GM18511 (cell line): ENCODE data around the gene IGF2.

ENCODE experiments used
- ATAC-seq: cut with Tn5 transposase; IDR thresholded peaks from one replicate; pipeline ENCODE4 v1.9.1; 2021; ENCODE audit warnings: mild to moderate bottlenecking, moderate library complexity; ENCODE audit not compliant: unreplicated experiment

Gene IGF2

GRCh38 chr11:2104524-2105440 is 34.4 kb downstream of the IGF2 start:
- ATAC-seq: no peak

GRCh38 chr11:2103668-2104523 is 35.3 kb downstream of the IGF2 start:
- no peak for ATAC-seq

- ATAC-seq: no peak
Measured at GRCh38 chr11:2102883-2103213, 36.3 kb downstream of the IGF2 start.

- ATAC-seq: no peak
Measured at GRCh38 chr11:2102132-2102882, 36.9 kb downstream of the IGF2 start.

DNA sequence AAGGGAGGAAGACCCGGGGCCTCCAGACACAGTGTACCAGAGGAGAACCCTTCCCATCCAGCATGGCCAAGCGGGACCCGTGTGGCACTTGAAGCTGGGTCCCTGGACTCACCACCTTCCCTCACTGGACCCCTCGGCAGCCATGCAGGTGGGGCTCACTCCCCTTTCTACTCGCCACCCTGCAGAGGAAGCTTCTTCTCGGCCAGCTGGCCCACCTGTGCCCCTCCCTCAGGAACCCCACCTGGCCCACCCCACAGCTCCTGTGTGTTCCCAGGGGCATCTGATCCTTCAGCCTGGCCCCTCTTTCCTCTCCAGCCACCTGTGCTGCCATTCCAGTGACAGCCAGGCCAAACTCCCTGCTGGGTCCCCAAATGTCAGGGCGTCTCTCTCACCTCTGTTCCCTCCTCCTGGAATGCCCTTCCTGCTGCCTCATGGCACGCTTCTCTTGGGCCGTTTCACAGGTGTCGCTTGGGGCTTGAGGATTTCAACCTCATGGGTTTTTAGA is 38.0 kb downstream of the IGF2 start:
- no peak for ATAC-seq

DNA sequence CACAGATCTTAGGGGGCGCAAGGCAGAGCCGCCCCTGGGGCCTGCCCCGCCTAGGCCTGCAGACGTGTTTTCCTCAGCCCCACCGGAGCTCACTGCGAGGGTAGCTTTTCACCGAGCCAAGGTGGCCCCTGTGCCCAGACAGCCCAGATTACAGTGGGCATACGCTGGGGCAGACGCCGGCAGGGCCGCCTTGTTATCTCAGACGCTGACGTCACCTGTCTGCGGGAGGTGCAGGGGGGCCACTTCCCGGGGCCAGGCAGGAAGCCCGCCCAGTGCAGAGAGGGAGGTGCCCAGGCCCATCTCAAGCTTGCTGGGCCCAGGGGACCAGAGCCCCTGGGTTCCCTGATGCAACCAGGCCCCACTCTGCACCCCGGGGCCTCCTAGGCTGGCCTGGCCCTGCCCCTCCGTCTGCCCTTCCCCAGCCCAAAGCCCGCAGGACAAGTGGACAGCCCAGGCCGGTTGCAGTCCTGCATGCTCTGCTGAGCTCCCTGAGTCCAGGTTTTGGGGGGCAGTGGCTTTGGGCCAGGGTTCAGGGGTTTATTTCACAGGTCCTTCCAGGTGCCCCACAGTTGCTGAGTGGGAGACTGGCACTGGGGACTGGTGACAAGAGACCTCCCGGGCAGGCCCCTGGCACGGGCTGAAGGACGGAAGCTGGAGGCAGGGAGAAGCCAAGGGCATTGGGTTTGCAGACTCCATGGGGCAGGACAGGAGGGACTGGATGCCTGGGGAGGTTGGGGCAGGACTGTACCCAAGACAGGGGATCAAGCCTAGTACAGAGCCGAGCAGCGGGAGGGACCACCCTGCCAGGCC is 38.6 kb downstream of the IGF2 start:
- no peak for ATAC-seq

GRCh38 chr11:2099516-2100349 is 39.5 kb downstream of the IGF2 start:
- no peak for ATAC-seq

DNA sequence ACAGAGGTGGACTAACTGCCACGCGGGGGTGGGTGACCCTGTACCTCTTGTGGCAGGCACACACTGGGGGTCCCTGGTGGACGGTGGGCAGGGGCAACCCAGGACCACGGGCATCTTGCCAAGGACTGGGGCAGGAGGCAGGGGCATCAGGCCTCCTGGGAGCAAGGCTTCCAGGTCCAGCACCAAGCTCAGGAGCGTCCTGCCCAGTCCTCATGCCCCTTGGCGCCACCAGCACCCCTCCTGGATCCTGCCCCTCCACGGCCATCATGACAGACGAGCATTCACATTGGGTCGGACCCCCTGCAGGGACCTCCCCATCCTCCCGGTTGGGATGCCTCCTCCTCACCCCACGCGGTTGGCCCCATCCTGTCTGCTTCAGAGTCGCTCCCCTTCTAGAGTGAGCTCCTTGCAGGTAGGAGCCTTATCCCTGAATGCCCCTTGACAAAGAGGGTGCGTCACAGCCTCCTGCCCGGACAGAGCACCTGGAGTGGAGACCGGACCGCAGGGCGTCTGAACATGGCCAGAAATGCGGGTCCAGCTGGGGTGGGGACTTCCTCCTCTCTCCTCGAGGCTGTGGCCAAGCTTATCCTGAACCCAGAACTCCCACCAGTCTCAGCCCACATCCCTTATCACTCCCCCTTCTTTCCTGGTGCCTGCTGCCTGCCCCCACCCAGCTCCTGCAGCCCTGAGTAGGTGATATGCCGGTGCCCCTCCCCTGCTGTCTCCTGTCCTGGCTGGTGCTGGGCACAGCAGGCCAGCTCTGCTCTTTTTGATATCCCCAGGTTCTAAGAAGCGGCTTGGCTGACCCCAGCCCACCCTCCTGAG is 40.3 kb downstream of the IGF2 start:
- ATAC-seq: no peak

GRCh38 chr11:2097998-2098690 is 41.0 kb downstream of the IGF2 start:
- ATAC-seq: no peak

DNA sequence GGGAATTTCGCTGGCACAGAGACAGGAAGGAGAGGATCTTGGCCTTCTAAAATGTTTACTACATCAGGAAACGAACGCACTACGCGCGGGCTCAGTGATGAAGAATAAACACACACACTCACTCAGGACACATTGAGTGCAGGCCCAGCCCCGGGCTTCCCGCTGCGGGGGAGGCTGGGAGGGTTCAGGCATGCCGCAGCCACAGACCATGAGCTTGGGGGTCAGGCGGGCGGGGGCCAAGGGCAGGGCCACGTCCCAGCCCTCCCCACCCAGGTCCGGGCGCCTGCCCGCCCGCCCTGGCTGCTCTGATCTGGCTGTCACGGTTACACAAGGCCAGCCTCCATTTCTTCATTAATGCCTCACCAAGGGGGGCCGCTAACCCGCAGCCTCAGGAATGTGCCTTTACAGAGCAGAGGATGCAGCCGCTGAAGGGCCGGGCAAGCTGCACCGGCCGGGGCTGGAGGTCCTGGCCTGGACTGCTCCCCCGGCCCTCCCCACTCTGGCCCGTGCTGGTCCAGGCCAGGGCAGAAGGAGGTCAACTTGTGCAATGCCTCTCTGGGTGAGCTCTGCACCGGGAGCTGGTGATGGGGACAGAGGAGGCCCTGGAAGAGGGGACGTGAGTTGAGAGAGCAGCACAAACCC is 41.7 kb downstream of the IGF2 start:
- ATAC-seq: no peak

DNA sequence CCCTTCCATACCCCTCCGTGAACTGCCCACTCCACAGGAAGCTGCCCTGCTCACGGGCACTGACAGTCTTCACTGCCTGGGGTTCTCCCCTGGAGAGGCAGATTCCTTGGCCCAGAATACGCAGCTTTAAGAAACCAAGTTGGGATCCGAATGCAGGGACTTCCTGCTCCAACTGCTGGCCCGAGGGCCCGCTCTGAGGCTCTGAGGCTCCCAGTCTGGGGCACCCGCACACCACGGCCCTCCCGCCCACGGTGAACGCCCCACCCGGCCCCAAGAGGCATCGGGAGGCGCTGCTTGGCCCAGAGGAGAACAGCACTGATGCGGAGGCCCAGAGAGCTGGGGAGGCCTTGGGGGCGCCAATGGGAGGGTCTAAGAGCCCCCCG is 42.3 kb downstream of the IGF2 start:
- ATAC-seq: no peak

- no peak for ATAC-seq
Measured at GRCh38 chr11:2096011-2096918, 42.9 kb downstream of the IGF2 start.

DNA sequence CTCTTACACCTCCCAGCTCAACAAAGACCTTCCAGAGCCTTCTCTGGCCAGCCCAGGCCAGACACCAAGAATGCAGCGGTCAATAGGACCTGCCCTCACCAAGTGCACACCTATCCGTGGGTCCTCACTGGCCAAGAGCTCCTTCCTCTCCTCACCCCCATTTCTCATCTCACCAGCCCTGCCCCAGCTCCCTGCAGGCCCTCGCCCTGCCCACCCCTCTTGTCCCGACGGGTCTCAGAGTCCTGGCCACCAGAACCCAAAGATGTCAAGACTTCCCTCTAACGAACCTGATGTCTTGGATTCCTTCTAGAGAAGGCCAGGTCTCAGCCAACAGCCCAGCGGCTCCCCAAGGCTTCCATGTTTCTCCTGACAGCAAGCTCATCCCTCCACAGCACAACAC is 43.6 kb downstream of the IGF2 start:
- ATAC-seq: no peak

- ATAC-seq: no peak
Measured at GRCh38 chr11:2095198-2095520, 44.0 kb downstream of the IGF2 start.

- ATAC-seq: no peak
Measured at GRCh38 chr11:2094354-2095197, 44.6 kb downstream of the IGF2 start.
